ENCODE measurements around the gene C1QTNF6.

DNA sequence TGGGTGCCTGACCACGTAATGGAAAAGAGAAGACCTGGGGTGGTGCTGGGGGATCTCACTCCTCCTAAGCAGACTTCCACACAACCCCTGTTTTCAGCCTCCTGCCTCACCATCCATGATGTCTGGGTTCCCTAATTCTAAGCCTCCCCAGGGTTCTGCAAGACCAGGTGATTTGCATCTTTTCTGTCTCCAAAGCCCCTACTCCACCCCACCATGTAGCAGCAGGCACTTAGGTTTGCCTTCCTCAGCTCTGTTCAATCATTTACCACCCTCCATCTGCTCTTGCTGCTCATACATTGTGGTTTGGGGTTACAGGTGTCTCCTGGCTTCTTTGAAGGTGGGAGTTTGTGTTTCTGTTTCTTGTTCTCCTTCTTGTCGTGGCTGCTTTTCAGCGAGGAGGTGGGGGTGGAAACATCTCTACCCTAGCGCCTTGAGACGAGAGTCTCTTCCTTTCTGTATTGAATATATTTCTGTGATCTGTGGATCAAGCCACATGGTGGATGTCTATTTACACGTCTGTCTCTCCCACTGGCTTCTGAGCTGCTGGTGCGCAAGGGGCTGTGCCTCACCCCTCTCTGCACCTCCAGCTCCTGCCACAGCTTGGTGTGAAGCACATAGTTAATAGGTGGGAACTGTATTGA is 30.8 kb upstream of the C1QTNF6 start:
- TF ChIP-seq, protein P1, sequence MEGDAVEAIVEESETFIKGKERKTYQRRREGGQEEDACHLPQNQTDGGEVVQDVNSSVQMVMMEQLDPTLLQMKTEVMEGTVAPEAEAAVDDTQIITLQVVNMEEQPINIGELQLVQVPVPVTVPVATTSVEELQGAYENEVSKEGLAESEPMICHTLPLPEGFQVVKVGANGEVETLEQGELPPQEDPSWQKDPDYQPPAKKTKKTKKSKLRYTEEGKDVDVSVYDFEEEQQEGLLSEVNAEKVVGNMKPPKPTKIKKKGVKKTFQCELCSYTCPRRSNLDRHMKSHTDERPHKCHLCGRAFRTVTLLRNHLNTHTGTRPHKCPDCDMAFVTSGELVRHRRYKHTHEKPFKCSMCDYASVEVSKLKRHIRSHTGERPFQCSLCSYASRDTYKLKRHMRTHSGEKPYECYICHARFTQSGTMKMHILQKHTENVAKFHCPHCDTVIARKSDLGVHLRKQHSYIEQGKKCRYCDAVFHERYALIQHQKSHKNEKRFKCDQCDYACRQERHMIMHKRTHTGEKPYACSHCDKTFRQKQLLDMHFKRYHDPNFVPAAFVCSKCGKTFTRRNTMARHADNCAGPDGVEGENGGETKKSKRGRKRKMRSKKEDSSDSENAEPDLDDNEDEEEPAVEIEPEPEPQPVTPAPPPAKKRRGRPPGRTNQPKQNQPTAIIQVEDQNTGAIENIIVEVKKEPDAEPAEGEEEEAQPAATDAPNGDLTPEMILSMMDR (optimal IDR thresholded peaks at IDR 0.05 in 1 of 3, IDR thresholded peaks at IDR 0.05 in 1 of 3, conservative IDR thresholded peaks at IDR 0.05 in 1 of 3; ENCODE audit: extremely low read depth in 1 of 3, insufficient read depth in 2 of 3, low read length in 3 of 3) = no peak
- TF ChIP-seq EZH2 (IDR thresholded peaks at IDR 0.05; ENCODE audit: low read length) = no peak

Measured in keratinocyte (primary cell).